ENCODE measurements around the gene DDX51.

The DDX51 gene

DNA sequence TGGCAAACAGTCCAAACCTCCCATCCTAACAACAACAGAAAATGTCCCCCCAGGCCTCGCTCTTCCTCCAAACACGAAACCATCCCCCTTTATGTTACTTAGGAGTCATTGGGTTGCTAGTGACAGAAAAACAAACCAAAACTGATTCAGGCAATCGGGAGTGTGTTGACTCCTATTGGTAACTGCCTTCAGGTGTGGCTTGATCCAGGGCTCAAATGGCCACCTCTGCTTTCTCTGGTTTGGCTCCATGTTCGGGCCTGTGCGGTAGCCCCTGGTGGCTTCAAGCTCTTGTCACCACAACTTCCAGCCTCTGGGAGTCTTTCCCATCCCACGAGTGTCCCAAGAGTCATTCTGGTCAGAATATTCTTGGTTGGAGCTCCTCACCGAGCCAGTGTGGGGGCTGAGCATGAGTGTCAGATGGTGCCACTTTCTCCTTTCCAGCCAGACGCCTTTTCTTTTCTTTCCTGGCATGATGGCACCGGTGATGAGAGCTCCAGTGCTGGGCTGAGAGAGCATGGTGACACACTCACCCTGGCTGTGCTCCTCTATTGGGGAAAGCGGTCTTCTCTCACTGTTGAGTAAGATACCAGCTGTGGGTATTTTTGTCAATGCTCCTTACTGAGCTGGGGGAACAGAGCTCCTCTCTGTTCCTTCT is 38.7 kb upstream of the DDX51 start:
- Histone ChIP-seq H3K4me2 (ENCODE audit: low read length) (no peak overlapping the region), H3K27ac (no peak overlapping the region), H3K4me3 (ENCODE audit: low read depth, low read length) (no peak overlapping the region), H3K27me3 (ENCODE audit: control insufficient read depth, insufficient read depth, low read length) (no peaks in the 10 kb centered on the region), H3K4me1 (no peaks in the 10 kb centered on the region), H3K36me3 (ENCODE audit: control insufficient read depth, insufficient read depth, low read length) (no peaks in the 10 kb centered on the region), H3K9me3 (ENCODE audit: control insufficient read depth, low read length) (no peaks in the 10 kb centered on the region), H2AFZ (no peak overlapping the region), H3K9ac (no peak overlapping the region), H3K79me2 (no peaks in the 10 kb centered on the region)
- TF ChIP-seq, protein P1, sequence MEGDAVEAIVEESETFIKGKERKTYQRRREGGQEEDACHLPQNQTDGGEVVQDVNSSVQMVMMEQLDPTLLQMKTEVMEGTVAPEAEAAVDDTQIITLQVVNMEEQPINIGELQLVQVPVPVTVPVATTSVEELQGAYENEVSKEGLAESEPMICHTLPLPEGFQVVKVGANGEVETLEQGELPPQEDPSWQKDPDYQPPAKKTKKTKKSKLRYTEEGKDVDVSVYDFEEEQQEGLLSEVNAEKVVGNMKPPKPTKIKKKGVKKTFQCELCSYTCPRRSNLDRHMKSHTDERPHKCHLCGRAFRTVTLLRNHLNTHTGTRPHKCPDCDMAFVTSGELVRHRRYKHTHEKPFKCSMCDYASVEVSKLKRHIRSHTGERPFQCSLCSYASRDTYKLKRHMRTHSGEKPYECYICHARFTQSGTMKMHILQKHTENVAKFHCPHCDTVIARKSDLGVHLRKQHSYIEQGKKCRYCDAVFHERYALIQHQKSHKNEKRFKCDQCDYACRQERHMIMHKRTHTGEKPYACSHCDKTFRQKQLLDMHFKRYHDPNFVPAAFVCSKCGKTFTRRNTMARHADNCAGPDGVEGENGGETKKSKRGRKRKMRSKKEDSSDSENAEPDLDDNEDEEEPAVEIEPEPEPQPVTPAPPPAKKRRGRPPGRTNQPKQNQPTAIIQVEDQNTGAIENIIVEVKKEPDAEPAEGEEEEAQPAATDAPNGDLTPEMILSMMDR (IDR thresholded peaks at IDR 0.05) = no peak

DNA sequence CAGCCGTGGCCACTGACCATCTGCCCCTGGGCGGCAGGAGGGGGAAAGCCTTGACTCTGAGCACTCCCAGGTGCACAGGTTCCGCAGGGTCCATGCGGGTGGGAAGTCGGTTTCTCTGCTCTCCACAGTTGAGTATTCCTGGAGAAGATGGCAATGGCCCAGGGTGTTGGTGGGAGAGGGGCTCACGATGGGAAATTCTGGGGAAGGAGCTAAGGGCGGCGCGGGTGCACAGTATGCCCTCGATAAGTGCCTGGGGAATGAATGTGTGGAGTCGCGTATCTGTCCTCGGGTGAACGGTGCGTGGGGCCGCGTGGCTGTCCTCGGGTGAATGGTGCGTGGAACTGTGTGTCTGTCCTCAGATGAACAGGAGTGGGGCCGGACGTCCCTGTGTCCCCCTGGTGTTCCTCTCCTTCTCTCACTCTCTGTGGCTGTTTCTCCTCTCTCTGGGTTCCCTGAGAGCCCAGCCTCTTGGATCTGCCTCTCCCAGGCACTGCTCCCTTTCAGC is 38.1 kb upstream of the DDX51 start:
- H3K4me2 ChIP-seq (ENCODE audit: low read length) = no peak overlapping the region
- H3K27me3 ChIP-seq (ENCODE audit: control insufficient read depth, insufficient read depth, low read length) = no peaks in the 10 kb centered on the region
- TF ChIP-seq, protein P1 (IDR thresholded peaks at IDR 0.05) = no peak
- no peak overlapping the region for H3K9ac ChIP-seq
- no peaks in the 10 kb centered on the region for H3K79me2 ChIP-seq
- no peak overlapping the region for H2AFZ ChIP-seq
- no peak overlapping the region for H3K27ac ChIP-seq
- H3K4me3 ChIP-seq (ENCODE audit: low read depth, low read length) = no peak overlapping the region
- H3K4me1 ChIP-seq = no peaks in the 10 kb centered on the region
- no peaks in the 10 kb centered on the region for H3K9me3 ChIP-seq (ENCODE audit: control insufficient read depth, low read length)
- no peaks in the 10 kb centered on the region for H3K36me3 ChIP-seq (ENCODE audit: control insufficient read depth, insufficient read depth, low read length)

DNA sequence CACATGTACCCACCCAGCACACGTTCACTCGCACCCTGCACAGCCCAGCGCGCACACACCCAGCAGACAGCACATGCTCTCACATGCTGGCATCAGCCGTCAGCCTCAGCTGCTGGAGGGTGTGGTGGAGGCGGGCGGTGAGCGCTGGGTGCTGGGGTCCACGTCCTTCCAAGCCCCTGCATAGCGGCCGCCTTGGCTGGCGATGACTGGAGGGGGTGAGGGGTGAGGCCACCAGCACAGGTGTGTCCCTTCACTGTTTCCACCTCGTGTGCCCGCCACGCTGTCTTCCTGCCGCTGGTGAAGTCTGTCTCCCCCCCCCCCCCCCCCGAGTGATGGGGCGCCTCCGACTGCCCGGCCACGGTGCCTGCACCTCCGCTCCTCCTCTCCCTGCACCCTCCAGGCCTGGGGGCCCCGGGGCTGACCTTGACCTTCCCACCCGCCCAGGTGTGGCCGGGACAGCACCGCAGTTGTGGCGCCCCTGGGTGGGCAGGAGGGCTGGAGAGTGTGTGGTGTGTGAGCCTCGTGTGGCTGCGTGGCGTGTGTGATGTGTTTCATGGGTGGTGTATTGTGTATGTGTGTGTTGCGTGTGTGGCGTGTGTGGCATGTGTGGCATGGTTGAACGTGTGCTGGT is 37.6 kb upstream of the DDX51 start:
- H3K9ac ChIP-seq = no peak overlapping the region
- no peaks in the 10 kb centered on the region for H3K9me3 ChIP-seq (ENCODE audit: control insufficient read depth, low read length)
- H2AFZ ChIP-seq = no peak overlapping the region
- H3K4me1 ChIP-seq = no peaks in the 10 kb centered on the region
- H3K4me2 ChIP-seq (ENCODE audit: low read length) = no peak overlapping the region
- H3K4me3 ChIP-seq (ENCODE audit: low read depth, low read length) = no peak overlapping the region
- H3K36me3 ChIP-seq (ENCODE audit: control insufficient read depth, insufficient read depth, low read length) = no peaks in the 10 kb centered on the region
- no peak overlapping the region for H3K27ac ChIP-seq
- H3K27me3 ChIP-seq (ENCODE audit: control insufficient read depth, insufficient read depth, low read length) = no peaks in the 10 kb centered on the region
- TF ChIP-seq, protein P1 (IDR thresholded peaks at IDR 0.05) = no peak
- H3K79me2 ChIP-seq = no peaks in the 10 kb centered on the region

DNA sequence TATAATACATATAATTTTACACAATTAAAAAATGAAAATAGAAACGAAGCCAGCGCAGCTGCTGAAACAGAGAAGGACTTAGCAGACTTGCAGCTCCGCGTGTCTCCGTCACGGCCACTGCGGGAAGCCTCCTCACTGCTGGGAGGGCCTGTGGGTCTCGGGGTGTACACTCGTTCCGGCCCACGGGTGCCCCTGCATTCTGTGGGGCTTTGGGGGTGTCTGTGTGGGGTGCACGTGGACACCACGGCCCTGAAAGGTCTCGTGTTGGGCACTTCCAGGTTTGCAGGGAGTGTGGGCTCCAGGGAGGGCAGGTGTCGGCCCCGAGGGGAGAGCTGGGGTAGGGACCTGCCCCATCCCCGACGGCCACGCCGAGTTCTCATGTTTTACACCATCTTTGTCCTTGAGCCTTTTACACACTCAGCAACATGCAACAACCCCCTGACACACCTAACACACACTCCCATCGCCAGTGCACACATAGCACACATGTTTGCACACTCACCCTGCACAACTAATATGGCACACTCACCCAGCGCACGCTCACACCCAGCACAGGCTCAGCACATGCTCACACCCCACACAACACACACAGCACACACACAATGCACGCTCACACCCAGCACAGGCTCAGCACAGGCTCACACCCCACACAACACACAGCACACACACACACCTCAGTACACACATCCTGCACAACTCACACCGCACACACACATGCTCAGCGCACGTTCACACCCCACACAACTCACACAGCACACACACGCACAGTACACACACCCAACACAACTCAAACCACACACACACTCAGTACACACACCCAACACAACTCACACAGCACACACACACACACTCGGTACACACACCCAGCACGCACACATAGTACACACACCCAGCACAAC is 36.8 kb upstream of the DDX51 start:
- Histone ChIP-seq H3K36me3 (ENCODE audit: control insufficient read depth, insufficient read depth, low read length) (no peaks in the 10 kb centered on the region), H3K4me3 (ENCODE audit: low read depth, low read length) (no peak overlapping the region), H2AFZ (no peak overlapping the region), H3K27me3 (ENCODE audit: control insufficient read depth, insufficient read depth, low read length) (no peaks in the 10 kb centered on the region), H3K9me3 (ENCODE audit: control insufficient read depth, low read length) (no peaks in the 10 kb centered on the region), H3K79me2 (no peaks in the 10 kb centered on the region), H3K4me1 (no peaks in the 10 kb centered on the region), H3K4me2 (ENCODE audit: low read length) (no peak overlapping the region), H3K9ac (no peak overlapping the region), H3K27ac (no peak overlapping the region)
- TF ChIP-seq, protein P1 (IDR thresholded peaks at IDR 0.05) = no peak

All from parathyroid adenoma (tissue), 2 donors.